ENCODE results near the gene MEA1.
A peak's percentile ranks its signal among the peaks of the same experiment; 100 is the strongest.

The MEA1 gene

DNA sequence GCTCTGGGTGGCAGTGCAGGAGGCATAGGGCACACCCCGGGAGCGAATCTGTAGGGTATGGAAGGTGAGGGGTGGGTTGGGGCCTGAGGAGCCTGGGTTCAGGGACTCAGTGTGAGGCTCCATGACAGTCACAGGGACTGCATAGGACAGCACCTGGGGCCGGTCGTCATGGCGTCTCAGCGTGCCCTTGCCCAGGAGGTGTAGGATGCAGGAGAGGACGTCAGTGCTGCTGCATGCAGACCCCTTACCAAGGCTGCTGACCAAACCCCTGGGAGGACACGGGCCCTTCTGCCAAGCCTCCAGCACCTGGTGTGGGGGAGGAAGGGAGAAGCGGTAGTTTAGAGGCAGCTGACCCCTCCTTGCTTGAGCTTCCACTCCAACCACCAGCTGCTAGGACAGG lies 24.0 kb upstream of the MEA1 start:
- DNase-seq: no peak

DNA sequence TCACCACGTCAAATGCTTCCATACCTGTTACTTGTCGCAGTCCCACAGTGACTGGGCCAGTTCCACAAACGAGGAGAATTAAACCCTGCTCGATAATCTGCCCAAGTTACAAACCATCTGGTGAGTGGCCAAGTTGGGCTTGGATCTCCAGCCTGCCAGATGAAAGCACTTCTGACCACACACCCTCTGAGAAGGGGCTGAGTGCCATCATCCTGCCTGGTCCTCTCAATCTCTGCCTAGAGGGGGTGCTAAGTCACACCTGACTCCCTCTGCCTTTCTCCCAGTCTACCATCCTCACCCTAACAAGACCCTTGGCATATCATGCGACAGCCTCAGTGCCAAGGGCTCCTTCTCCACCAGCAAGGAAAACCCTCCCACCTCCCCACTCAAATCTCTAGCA lies 23.5 kb upstream of the MEA1 start:
- no peak for DNase-seq

DNA sequence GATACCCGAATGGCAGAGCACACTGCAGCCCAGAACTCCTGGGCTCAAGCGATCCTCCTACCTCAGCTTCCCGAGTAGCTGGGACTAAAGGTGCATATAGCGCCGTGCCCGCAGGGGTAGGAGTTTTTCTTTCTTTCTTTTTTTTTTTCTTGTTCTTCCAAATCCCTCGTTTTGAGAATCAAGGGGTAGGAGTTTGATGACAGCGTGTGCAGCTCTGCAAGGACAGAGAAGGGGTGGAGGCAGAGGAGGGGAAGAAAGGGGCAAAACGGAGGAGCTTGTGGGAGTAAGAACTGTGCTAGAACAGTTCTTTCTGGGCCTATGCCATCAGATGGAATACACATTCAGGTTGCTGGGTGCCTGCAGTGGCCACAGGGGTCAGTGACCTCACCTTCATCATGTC lies 23.0 kb upstream of the MEA1 start:
- no peak for DNase-seq

DNA sequence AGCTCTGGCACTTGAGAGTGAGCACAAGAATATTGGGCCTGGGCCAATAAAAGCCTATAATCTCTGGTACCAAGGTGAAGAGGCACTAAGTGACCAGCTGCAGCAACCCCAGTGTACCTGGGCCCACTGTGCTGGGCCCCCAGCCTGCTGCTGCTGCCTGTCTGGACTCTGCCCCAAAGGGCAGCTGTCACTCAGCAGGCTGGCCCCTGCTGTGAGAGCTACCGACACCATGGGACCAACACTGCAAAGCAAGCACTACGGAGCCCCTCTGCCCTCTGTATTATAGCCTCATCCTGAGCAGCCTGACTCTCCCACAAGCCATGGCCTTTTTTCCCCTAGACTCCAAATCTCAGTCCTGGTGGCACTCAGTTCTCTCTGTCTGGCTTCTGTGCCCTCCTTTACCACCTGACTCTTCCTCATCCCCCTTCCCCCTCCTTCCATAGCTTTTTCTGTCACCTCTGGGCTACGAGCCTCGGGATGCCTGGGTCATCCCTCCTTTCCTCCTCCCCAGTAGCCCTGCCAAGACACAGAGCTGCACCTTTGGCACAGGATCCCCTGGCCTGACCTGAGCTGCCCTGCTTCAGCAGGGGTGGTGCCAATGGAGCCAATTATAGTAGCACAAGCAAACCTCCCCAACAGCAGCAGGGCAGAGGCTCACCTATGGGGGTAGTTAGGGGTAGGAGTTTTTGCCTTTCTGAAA lies 21.9 kb upstream of the MEA1 start:
- DNase-seq: no peak

DNA sequence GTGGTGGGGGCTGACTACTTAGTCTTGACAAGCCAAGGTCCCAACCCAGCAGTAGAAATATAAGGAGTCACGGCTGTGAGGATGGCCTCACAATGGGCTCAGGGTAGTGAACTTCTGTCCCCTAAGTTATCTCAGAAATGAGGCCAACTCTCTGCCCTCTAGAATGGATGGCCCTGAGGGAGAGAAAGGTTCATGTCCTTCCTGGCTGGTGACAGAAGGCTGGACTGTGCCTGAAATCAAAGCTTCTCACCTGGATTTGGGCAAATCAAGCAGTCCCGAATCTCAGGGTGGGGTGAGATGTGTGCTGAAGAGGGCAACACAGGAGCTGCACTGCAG lies 20.4 kb upstream of the MEA1 start:
- DNase-seq: no peak

DNA sequence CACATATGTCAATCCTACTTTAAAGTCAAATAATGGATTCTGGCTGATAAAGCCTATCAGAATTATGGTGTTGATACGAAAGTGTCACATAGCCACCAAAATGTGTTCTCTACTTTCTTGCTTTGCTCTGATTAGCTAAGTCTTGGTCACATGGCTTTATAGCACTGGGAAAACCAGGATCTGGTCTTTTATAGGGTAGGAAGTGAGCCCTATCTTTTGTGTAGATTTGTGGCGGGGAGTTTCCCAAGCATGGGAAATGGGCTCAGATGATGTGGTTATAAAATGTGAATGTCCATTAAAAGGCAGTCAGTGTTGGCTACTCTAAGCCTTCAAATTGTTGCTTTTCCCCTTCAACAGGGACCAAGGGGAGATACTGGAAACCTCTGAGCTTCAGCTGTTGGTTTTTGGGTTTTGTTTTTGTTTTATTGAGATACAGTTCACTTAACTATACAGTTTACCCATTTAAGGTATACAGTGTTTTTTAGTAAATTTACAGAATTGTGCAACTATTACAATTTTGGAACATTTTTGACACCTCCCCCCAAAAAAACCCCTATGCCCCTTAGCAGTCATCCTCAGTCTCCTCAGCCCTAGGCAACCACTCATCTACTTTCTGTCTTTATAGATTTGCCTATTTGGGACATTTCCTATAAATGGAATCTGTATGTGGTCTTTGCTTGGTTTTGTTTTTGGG lies 19.9 kb upstream of the MEA1 start:
- no peak for DNase-seq

DNA sequence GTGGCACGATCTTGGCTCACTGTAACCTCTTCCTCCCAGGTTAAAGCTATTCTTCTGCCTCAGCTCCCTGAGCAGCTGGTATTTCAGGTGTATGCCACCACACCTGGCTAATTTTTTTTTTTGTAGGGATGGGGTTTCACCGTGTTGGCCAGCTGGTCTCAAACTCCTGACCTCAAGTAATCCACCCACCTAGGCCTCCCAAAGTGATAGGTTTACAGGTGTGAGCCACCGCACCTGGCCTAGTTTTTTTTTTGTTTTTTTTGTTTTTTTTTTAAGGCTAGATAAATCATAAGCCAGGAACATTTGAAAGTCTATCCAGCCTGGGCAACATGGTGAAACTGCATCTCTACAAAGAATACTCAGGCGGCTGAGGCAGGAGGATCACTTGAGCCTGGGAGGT lies 18.6 kb upstream of the MEA1 start:
- no peak for DNase-seq

DNA sequence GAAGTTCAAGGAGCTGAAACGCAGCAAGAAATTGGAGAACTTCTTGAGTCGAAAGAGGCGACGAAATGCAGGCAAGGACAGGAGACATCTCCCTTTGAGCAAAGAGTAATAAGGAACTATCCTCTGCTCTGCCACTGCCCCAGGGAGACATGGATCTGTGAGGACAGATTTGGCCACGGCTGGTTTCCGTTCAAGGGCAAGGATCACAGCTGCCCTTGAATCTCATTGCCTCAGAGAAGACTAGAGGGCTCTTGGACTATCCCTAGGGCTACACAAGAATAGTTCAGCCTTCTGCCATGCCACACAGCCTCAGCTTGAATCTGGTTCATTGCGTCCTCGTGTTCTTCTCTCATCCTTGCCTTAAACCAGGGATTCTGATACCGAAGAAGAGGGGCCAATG lies 15.4 kb upstream of the MEA1 start:
- no peak for DNase-seq

DNA sequence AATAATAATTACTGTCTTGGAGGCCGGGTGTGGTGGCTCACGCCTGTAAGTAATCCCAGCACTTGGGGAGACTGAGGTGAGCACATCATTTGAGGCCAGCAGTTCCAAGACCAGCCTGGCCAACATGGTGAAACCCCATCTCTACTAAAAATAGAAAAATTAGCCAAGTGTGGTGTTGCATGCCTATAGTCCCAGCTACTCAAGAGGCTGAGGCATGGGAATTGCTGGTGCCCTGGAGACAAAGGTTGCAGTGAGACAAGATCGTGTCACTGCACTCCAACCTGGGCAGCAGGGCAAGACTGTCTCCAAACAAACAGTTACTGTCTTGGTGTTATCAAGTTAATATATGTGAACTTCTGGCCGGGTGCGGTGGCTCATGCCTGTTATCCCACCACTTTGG lies 12.6 kb upstream of the MEA1 start:
- DNase-seq: no peak

DNA sequence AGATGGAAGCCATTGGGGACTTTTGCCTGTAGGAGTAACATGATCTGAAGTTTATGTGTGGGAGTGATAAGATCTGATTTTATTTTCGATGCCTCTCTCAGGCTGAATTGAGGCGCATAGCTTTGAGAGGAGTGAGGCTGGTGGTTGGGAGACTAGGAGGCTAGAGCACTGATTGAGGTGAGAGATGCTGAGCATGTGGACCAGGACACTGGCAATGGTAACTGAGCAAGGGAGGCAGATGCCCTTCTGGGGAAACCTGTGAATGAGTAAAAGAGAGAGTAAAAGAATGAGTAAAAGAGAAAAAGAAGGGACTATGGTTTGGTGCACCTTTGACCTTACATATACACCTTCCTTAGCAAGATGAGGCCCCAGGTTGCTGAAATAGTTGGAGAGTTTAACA lies 10.7 kb upstream of the MEA1 start:
- no peak for DNase-seq

DNA sequence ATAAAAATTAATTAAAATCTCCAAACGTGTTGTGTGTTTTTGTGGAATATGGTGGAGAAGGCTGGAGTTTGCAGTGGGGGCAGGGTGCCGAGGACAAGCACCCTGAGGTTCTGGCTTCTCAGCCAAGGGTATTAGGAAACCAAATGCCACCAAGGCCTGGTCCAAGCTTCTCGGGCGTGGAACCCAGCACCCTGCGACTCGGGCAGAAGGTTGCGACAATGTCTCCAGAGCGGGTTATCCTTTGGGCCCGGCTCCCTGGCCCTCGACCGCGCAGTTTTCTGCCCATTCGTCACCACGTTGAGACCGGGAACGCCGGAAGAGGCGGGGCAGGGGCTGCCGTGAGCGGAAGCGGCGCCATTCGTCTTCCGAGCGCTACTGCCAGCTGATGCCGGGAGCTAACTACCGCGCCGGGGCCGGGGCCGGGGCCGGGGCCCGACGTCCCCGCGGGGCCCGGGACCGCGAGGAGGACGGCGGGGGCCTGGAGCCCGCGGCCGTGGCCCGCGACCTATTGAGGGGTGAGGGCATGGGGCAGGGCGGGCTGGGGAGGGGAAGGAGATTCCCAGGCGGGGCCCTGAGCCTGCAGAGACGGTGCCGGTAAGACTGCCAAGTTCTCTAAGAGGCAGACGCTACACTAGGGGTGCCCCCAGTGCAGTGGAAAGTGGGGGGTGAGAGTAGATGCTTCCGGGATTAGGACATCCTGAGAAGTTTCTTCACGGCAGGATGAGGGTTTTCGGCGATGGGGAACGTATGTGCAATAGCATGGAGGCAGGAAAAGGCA lies 7.7 kb upstream of the MEA1 start, which contains the start of gene RRP36:
RRP36 (plus strand) TSS at position 354 of the 778 bp plus-strand sequence; CDS start at position 386, 32 bp downstream.
- DNase-seq: peak; percentile 65 to 71

DNA sequence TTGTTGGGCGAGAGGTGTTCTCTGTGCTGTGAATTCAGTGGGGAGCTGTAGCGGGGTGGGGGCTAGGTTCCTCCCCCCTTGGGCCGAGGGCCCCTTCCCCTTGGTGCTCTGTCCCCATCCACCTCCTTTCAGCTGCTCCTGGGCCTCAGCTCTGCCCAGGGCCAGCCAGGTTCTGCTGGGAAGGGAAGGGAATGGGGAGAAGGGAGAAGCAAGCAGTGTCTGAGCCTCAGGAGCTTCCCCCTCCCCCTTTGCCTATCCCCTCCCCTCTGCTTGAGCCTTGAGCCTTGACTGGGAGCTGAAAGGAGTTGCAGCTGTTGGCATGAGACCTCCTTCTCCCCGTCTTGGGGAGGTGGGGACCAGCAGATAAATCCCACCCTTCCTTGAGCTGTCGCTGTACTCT lies 7.1 kb upstream of the MEA1 start:
- no peak for DNase-seq

DNA sequence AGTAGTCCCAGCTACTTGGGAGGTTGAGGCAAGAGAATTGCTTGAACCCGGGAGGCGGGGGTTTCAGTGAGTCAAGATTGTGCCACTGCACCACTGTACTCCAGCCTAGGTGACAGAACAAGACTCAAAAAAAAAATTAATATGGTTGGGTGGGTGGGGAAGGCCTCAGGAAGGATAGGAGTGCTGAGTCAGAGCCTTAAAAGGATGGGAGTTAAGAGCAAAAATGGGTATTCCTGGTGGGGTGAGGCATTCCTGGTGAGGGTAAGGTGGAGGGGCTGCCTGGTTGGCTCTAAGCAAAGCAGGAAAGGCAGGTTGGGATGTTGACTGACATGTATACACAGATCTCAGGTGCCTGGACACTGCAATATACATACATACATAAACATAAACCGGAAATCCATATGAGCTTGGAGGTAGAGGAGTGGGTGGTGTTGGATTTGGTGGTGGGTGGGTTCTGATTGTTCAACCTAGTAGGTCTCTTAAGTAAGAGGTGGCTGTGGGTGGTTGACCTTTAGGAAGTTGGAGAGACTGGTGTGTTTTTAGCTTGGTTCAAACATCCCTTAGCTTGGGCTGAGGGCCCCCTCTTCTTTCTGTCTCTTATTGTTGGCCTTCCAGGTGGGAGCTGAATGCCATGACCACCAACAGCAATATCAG lies 6.4 kb upstream of the MEA1 start:
- DNase-seq: no peak

DNA sequence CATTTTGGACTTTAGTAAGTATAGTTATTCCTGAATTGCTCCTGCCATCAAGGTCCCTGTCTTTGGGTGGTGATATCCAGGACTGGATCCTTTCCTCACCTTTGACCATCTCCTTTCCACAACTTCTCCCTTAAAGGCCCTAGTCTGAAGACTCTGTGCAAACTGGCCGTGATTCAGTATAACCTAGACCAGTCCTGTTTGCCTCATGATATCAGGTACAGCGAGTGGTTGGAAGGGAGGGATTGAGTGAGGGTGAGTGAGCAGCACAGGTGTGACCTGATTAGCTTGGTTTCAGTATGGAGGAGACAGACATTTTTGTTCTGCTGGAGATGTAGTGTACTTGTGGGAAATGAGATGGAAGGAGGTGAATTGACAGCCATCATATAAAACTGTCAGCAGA lies 5.4 kb upstream of the MEA1 start:
- DNase-seq: no peak

DNA sequence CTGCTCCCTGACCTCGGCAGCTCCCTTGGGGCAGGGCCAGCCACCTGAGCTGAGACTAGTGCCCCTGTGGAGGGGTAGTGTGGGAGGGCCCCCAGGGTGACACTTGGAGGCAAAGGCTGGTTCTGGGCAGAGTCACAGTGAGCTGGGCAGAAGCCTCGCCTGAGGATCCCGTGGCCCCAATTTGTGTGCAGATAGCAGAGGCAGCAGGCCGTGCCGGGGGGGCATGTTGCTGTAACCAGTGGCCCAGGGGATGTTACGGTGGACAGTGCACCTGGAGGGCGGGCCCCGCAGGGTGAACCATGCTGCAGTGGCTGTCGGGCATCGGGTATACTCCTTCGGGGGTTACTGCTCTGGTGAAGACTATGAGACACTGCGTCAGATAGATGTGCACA lies 3.2 kb upstream of the MEA1 start:
- DNase-seq: no peak

DNA sequence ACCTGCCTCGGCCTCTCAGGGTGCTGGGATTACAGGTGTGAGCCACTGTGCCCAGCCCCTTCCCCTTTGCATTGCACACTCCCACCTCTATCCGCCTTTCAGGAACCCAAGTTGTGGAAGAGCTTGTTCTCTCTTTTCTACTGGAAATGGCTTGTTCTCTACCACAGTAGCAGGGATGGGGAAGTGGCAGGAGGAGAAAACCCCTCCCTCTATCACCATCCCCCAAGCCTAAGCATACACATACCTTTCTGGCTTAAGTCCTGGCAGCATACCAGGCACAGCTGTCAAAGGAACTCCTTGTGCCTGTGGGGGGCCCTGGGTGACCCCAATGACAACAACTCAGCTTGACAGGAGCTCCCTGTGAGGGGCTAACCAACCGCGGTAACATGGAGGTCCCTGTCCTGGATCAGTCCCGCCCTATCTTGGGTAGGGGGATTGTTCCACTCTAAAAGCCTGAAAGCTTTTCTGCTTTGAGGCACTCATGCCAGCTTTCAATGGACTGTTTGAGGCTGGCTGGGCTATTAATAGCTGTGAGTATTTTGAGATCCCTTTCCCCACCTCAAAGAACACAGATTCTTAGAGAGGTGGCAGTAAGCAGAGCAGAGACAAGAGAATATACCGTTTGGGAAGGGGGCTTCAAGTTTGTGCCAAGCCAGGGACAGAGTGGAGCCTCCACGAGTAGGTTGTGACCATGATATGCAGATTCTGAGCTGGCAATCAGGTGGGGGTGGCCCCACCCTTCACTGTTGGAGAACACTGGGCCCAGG lies 2.6 kb upstream of the MEA1 start:
- no peak for DNase-seq

DNA sequence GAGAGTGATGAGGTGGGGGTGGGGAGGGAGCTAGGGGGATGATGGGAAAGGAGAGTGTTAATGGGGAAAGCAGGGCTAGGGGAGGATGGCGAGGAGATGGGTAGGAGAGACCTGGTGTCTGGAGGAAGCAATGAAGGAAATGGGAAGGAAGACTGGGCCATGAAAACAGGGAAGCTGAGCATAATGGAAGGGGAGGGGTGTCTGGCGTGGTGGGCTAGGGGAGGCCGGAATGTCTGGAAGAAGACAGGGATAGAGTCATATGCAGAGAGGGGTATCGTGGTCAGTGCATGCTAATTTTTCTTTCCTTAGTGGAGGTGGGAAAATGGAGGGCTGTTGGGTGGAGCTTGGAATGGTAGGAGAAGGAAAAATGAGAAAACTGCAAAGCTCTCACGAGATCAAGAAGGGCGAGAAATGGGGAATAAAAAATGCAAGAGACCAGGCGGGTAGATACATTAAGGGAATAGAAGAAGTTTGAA lies 726 bp upstream of the MEA1 start:
- no peak for DNase-seq

DNA sequence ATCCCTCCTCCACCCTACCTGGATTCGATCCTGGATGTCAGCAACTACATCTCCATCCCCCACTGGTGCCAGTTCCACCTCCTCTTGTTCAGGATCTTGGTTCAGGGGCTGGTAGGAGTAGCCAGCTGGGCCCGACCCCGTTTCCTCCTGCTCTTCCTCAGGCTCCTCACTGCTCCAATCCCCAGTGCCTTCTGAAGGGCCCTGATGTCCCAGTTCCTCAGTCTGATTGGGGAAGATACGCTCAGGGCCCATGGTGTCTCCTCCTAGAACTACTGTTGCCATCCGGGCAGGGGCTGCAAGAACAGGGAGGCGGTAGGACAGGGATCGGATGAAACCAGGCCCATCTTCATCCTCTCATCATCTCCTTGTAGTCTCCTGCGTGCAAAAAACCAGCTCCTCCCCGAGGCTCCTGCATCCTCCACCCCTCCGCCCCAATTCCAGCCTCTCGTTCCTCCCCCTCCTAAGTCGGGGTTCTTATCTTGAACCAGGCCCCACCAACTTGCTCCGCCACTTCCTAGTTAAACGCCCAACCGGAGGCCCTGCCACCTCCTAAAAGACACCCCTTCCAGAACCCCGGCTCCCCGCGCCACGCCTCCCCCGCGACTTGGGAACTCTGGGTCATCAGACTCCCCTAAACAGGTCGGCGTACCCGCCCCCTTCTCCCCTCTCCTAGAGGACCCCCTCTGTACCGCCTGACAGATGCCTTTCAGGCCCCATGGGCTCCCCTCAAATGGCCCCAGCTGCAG lies 476 bp downstream of the MEA1 start:
- no peak for DNase-seq

DNA sequence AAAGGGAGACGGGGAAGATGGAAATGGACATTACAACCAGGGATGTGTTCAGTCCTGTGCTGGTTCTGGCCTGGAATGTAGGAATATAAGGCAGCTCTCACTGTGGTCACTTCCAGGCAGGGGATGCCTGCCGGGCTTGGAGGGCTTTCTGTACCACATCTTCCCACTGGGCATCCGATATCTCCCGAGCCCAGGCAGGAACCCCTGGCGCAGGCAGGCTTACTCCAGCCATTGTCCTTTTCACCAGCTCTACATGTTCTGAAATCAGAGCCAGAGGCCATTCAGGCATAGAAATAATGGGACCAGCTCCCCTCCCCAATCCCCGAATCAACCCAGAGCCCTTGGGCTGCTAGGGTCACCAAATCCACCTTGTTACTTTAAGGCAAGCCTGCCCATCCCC lies 1.4 kb downstream of the MEA1 start:
- DNase-seq: no peak

DNA sequence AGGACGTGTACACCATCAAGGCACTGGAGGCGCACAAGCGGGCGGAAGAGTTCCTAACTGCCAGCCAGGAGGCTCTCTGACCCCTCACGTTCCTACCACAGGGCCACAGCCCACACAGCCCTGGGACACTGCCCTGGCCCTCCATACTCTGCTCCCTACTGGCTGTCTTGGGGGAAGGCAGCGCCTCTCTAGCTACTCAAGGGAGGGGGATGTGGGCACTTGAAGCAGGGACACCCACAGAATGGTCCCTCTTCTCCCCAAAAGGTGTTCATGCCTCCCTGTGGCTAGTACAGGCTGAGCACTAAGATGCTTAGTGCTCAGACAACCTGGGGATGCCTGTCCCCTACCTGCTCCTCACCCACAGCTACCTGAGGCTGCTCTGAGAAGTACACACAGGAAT lies 2.5 kb downstream of the MEA1 start:
- DNase-seq: no peak

DNA sequence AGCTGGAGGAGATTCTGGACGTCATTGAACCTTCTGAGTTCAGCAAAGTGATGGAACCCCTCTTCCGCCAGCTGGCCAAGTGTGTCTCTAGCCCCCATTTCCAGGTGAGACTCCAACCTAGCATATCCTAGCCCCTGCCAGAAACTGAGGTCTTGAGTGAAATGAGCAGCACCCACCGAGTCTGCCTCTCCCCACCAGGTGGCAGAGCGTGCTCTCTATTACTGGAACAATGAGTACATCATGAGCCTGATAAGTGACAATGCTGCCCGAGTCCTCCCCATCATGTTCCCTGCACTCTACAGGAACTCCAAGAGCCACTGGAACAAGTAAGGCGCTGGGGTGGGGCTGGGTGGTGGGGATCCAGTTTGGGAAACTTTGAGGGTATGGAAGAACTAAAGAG lies 4.6 kb downstream of the MEA1 start:
- peak; percentile 26 to 40 for DNase-seq

DNA sequence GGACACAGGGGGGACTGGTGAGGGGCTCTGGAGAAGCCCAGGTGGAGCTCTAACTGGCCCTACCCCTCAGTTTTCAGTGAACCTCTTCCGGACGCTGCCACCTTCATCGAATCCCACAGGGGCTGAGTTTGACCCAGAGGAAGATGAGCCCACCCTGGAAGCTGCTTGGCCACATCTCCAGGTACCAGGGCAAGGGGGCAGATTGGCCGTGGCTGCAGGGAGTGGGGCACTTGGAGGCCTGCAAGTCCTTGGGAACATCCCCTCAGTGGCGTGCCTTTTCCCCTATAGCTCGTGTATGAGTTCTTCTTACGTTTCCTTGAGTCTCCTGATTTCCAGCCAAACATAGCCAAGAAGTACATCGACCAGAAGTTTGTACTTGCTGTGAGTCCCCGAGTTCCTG lies 6.6 kb downstream of the MEA1 start:
- no peak for DNase-seq

All from activated CD4-positive, alpha-beta T cell treated with anti-CD3 and anti-CD28 coated beads for 4 hours (primary cell).